GM19351 (cell line): ENCODE data around the gene CPPED1.
"Not testable (repeated sequence)": the region's sequence is repeated elsewhere in the genome, so short reads cannot be mapped to it uniquely, and the experiment has no call there.

Experiments used
- ATAC-seq: cut with Tn5 transposase; IDR thresholded peaks from one replicate; pipeline ENCODE4 v1.9.1; 2021; ENCODE audit warnings: mild to moderate bottlenecking, moderate library complexity; ENCODE audit not compliant: unreplicated experiment

The CPPED1 gene

GRCh38 chr16:12769525-12769924 lies 34.2 kb downstream of the CPPED1 start:
- ATAC-seq: no peak

GRCh38 chr16:12767897-12768296 lies 35.8 kb downstream of the CPPED1 start:
- ATAC-seq: no peak

- ATAC-seq: no peak
These were observed 36.8 kb downstream of the CPPED1 start for GRCh38 chr16:12766853-12767252.

GRCh38 chr16:12766208-12766607 lies 37.5 kb downstream of the CPPED1 start:
- not testable (repeated sequence) for ATAC-seq

DNA sequence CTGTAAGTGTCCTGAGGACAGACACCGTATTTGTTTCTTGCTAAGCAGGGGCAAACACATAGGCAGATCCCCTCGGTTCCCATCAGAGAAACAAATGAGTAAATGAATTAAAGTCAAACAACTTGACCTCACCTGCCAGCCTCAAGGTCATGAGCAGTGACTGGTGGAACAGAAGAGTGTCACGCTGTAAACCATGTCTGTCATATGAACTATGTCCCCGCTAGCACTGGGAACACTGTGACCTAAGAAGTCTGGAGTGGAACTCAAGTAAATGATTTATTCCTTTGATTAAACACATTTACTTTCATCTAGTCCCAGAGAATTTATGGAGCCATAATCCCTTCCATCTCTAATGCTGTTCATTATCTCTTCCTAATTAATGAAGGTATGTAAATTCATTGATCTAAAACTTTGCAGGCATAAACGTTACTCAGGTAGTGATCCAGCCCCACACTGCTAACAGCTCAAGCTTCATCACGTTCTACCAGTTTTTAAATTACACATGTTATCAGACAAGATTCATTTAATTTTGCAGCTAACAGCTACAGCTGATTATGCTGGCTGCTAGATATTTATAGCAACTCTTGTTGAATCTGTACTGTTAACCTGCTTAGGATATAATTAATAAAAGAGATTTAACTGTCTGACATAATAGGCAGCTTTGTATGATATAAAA lies 38.7 kb downstream of the CPPED1 start:
- ATAC-seq: no peak

GRCh38 chr16:12763517-12763916 lies 40.2 kb downstream of the CPPED1 start:
- no peak for ATAC-seq

GRCh38 chr16:12760819-12761611 lies 42.7 kb downstream of the CPPED1 start:
- no peak for ATAC-seq

DNA sequence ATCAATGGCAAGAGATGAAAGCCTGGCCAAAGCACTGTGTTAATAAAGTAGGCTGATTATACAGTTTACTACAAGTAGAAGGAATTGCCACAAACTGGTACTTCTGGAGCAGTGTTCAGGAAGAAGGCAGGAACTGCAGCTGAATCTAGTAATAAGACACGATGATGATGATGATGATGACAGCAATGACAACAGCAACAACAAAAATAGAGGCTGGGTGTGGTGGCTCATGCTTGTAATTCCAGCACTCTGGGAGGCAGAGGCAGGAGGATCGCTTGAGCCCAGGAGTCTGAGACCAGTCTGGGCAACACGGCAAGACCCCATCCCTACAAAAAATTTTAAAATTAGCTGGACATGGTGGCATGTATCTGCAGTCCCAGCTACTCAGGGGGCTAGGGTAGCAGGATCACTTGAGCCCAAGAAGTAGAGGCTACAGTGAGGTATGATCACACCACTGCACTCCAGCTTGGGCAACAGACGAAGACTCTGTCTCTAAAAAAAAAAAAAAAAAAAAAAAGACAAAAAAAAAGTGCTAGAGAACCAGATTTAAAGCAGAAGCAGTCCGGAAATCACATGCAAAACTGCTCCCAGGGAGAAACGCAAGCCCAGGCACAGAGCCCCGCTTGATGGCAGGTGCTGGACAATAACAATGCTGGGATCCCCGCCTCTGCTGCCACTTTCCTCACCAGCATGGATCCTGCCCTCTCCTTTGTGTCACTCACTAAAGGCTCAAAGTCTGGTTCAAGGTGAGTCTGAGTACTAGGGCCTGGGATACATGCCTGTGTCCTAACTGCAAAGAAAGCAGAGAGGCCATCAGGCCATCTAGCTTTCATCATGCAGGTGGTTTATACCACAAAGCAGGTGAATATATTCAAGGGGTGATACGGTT lies 44.8 kb downstream of the CPPED1 start:
- no peak for ATAC-seq

DNA sequence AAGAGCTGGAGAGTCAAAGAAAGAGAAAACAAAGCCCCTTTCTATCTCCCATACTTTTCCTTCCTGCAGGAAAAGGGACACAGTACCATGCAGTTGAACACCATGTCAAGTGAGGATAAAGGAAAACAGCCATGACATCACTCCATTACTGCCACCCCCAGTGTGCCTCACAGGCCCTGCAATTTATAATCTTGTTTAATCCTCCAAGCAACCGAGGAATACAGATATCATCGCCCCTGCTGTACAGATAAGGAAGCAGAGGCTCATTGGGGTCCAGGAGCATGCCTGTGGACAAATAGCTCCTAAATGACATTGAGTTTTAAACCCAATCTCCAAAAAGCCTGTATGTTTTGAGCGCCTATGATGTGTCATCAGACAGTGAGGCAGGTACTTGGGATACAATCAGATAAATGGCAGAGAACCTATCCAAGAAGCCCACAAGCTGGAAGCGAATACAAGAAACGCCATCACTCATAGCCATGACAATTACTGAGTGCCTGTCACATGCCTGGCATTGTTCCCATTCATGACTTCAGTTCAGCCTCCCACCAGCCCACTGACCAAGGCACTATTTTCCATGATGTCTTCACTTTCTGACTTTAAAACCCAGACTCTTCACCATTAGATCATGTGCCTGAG lies 45.5 kb downstream of the CPPED1 start:
- no peak for ATAC-seq

- no peak for ATAC-seq
These were observed 46.1 kb downstream of the CPPED1 start for GRCh38 chr16:12757546-12757945.

DNA sequence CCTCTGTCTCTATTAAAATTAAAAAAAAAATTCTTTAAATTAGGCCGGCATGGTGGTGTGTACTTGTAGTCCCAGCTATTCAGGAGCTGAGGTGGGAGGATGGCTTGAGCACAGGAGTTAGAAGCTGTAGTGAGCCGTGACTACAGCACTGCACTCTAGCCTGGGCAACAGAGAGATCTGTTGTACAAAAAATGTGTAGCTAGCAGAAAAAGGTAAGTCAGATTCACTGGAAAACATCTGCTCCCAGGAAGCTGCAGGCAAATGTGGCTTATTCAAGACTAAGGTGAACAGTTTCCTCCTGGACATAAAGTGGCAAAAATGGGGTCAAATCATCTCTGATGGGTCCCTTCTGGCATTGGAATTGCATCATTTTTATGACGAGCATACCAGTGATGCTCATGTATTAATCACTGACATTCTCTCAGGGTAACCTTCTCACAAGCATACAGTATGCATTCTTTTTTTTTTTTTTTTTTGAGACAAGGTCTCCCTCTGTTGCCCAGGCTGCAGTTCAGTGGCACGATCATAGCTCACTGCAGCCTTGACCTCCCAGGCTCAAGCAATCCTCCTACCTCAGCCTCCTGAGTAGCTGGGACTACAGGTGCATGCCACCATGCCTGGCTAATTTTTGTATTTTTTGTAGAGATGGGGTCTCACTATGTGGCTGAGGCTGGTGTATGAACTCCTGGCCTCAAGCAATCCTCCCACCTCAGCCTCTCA lies 48.7 kb downstream of the CPPED1 start:
- no peak for ATAC-seq

GRCh38 chr16:12753203-12754023 lies 50.3 kb downstream of the CPPED1 start:
- ATAC-seq: no peak

DNA sequence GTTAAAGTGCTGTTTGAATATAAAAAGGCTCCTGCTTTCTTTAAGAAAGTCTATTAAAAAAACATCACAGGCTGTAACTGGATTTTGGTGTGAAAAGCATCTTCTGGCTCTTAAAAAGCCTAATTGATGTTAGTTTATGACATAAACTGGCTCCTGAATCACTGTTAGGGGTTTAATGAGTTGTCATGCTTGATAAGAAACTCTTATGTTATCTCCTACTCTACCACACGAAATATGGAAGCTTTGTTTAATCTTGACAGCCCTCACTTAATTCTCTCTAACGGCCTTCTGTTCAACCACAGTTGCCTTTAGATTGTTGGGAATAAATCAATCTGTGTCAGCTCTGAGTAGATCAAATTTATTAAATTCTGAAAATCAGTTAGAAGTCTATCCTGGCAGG lies 51.5 kb downstream of the CPPED1 start:
- ATAC-seq: no peak

DNA sequence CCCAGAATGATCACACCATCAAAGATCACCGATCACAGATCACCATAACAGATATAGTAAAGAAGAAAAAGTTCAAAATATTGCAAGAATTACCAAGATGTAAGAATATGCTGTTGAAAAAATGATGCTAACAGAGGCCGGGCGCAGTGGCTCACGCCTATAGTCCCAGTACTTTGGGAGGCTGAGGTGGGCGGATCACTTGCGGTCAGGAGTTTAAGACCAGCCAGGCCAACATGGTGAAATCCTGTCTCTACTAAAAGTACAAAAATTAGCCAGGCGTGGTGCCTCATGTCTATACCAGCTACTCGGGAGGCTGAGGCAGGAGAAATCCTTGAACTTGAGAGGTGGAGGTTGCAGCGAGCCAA lies 53.2 kb downstream of the CPPED1 start:
- no peak for ATAC-seq

- ATAC-seq: no peak
These were observed 54.6 kb downstream of the CPPED1 start for GRCh38 chr16:12749076-12749475.

DNA sequence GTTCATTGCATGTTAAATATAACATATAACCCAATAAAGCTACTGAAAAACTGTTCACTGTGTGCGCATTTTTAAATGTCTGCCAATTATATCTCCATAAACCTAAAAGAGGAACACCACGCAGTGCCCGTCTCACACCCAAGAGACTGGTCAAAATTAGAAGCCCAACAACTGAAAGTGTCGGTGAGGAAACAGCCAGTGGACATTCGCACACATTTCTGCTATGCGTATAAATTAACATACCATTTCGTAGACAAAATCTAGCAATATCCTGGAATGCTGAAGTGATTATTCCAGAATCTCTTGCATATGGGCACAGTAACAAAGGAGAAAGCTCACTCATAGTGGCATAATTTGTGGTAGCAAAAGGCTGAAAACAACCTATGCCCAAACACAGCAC lies 55.9 kb downstream of the CPPED1 start:
- no peak for ATAC-seq

DNA sequence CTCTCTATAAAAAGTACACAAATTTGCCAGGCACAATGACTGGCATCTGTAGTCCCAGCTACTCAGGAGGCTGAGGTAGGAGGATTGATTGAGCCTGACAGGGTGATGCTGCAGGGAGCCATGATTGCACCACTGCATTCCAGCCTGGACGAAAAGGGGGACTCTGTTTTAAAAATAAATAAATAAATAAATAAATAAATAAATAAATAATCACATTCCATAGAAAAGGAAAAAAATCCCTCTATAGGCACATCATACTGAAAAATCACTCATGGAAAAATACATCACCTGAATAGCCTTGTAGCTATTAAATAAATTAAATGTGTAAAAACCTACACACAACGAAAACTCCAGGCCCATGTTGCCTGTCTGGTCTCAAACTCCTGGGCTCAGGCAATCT lies 56.4 kb downstream of the CPPED1 start:
- no peak for ATAC-seq

- no peak for ATAC-seq
These were observed 58.8 kb downstream of the CPPED1 start for GRCh38 chr16:12744860-12745259.

DNA sequence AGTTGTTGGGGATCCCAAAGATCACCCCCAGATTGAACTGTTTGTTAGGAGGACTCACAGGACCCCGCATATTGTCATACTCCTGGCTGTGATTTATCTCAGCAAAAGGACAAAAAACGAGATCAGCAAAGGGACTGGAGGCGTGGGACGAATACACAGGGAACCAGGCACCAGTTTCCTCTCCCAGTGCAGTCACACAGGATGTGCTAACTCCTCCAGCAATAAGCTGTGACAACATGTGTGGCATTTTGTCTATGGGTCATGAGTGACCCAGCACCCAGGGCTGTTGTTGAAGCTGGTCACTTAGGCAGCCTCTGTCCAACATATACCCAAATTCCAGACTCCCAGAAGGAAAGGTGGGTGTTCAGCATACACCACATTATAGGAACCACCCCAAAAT lies 60.9 kb downstream of the CPPED1 start:
- no peak for ATAC-seq
